H9 (cell line): ENCODE results near the gene KRT9. TPM values are rescaled to one million over a fixed set of nuclear protein-coding genes. Genes with fewer than 3 reads are reported as not detected.

Source experiments
- DNase-seq: peaks from one replicate; pipeline ENCODE4 v3.0.0-alpha.2; 2017
- H2AFZ ChIP-seq: one replicate; pipeline ENCODE4 v1.6.1; 2013; ENCODE audit warnings: mild to moderate bottlenecking, low read length, control low read depth, moderate library complexity
- H2AK5ac ChIP-seq: 2 replicates; pipeline ENCODE4 v1.6.1; 2013; ENCODE audit warnings: low read length, control low read depth, mixed read lengths; ENCODE audit not compliant: insufficient read length
- H2BK120ac ChIP-seq: one replicate; pipeline ENCODE4 v1.6.1; 2013; ENCODE audit warnings: low read depth, mild to moderate bottlenecking, low read length, control low read depth, inconsistent platforms; ENCODE audit not compliant: poor library complexity, severe bottlenecking
- H2BK12ac ChIP-seq: 2 replicates; pipeline ENCODE4 v1.6.1; 2013; ENCODE audit warnings: low read length, control low read depth, mixed read lengths, low read depth; ENCODE audit not compliant: insufficient read length
- H2BK15ac ChIP-seq: 2 replicates; pipeline ENCODE4 v1.6.1; 2013; ENCODE audit warnings: low read depth, low read length, control low read depth
- H2BK20ac ChIP-seq: one replicate; pipeline ENCODE4 v1.6.1; 2013; ENCODE audit warnings: low read depth, mild to moderate bottlenecking, low read length, control low read depth, inconsistent platforms; ENCODE audit not compliant: poor library complexity, severe bottlenecking
- H2BK5ac ChIP-seq: 2 replicates; pipeline ENCODE4 v1.6.1; 2013; ENCODE audit warnings: low read length, control low read depth, mixed read lengths; ENCODE audit not compliant: insufficient read length
- H3K14ac ChIP-seq: 2 replicates; pipeline ENCODE4 v1.6.1; 2013; ENCODE audit warnings: low read length, control low read depth; ENCODE audit not compliant: insufficient read depth
- H3K18ac ChIP-seq: 2 replicates; pipeline ENCODE4 v1.6.1; 2013; ENCODE audit warnings: low read depth, mild to moderate bottlenecking, mixed read lengths, low read length, control low read depth; ENCODE audit not compliant: insufficient read length
- H3K23ac ChIP-seq: 2 replicates; pipeline ENCODE4 v1.6.1; 2013; ENCODE audit warnings: low read length, control low read depth, mixed read lengths, low read depth; ENCODE audit not compliant: insufficient read length
- H3K23me2 ChIP-seq: 2 replicates; pipeline ENCODE4 v1.6.1; 2013; ENCODE audit warnings: low read depth, mild to moderate bottlenecking, mixed read lengths, low read length, control low read depth; ENCODE audit not compliant: insufficient read length, poor library complexity, severe bottlenecking
- H3K27ac ChIP-seq: 2 replicates; pipeline ENCODE4 v1.5.1; 2013; ENCODE audit warnings: low read length, control low read depth, mixed read lengths, low read depth; ENCODE audit not compliant: insufficient read length
- H3K27me3 ChIP-seq: 2 replicates; pipeline ENCODE4 v1.6.1; 2013; ENCODE audit warnings: low read length, control low read depth, inconsistent platforms; ENCODE audit not compliant: insufficient read depth
- H3K4ac ChIP-seq: 2 replicates; pipeline ENCODE4 v1.6.1; 2013; ENCODE audit warnings: low read depth, mild to moderate bottlenecking, control low read depth, inconsistent platforms, low read length, moderate library complexity
- H3K4me1 ChIP-seq: 2 replicates; pipeline ENCODE4 v1.6.1; 2013; ENCODE audit warnings: low read length, control low read depth, inconsistent platforms; ENCODE audit not compliant: insufficient read depth
- H3K4me2 ChIP-seq: 2 replicates; pipeline ENCODE4 v1.6.1; 2013; ENCODE audit warnings: low read length, control low read depth, mixed read lengths; ENCODE audit not compliant: insufficient read length, insufficient read depth
- H3K56ac ChIP-seq: 2 replicates; pipeline ENCODE4 v1.6.1; 2013; ENCODE audit warnings: low read depth, mild to moderate bottlenecking, mixed read lengths, low read length, control low read depth; ENCODE audit not compliant: insufficient read length
- H3K79me1 ChIP-seq: 2 replicates; pipeline ENCODE4 v1.6.1; 2013; ENCODE audit warnings: low read depth, mild to moderate bottlenecking, moderate library complexity, low read length, control low read depth, inconsistent platforms; ENCODE audit not compliant: insufficient read depth, poor library complexity, severe bottlenecking
- H3K79me2 ChIP-seq: 2 replicates; pipeline ENCODE4 v1.6.1; 2013; ENCODE audit warnings: low read length, control low read depth, inconsistent platforms; ENCODE audit not compliant: insufficient read depth
- H3K9ac ChIP-seq: 2 replicates; pipeline ENCODE4 v1.6.1; 2013; ENCODE audit warnings: low read length, control low read depth, mixed read lengths; ENCODE audit not compliant: insufficient read length; ENCODE audit errors: extremely low read depth
- H3K9me3 ChIP-seq: one replicate; pipeline ENCODE4 v1.6.1; 2013; ENCODE audit warnings: low read depth, low read length, inconsistent platforms; ENCODE audit not compliant: control insufficient read depth
- H3T11ph ChIP-seq: one replicate; pipeline ENCODE4 v1.6.1; 2013; ENCODE audit warnings: mild to moderate bottlenecking, low read length, control low read depth, inconsistent platforms
- H4K20me1 ChIP-seq: one replicate; pipeline ENCODE4 v1.6.1; 2013; ENCODE audit not compliant: control insufficient read depth, insufficient read length, insufficient read depth
- H4K5ac ChIP-seq: 2 replicates; pipeline ENCODE4 v1.6.1; 2013; ENCODE audit warnings: low read depth, mild to moderate bottlenecking, mixed read lengths, low read length, control low read depth; ENCODE audit not compliant: insufficient read length
- H4K8ac ChIP-seq: replicated peaks from 2 replicates; pipeline ENCODE4 v1.6.1; 2013; ENCODE audit warnings: low read length, control low read depth, mixed read lengths, low read depth; ENCODE audit not compliant: insufficient read length
- H4K91ac ChIP-seq: 2 replicates; pipeline ENCODE4 v1.6.1; 2013; ENCODE audit warnings: low read depth, mild to moderate bottlenecking, moderate library complexity, mixed read lengths, low read length, control low read depth; ENCODE audit not compliant: insufficient read length
- H3K27ac Mint-ChIP-seq, 3 experiments: 2 replicates in 2 of 3; 3 replicates in 1 of 3; pipeline ENCODE4 v1.8.0; 2020 to 2021; ENCODE audit warnings: mixed read lengths in 3 of 3, mild to moderate bottlenecking in 1 of 3, moderate library complexity in 1 of 3
- H3K27me3 Mint-ChIP-seq: 2 replicates; pipeline ENCODE4 v1.8.0; 2021; ENCODE audit warnings: low read depth, mild to moderate bottlenecking, moderate library complexity, mixed read lengths
- H3K36me3 Mint-ChIP-seq, 3 experiments: 2 replicates in 2 of 3; 3 replicates in 1 of 3; pipeline ENCODE4 v1.8.0; 2020 to 2021; ENCODE audit warnings: low read depth in 3 of 3, mixed read lengths in 3 of 3; ENCODE audit not compliant: insufficient read depth in 1 of 3
- H3K4me1 Mint-ChIP-seq, 2 experiments: 2 replicates each; pipeline ENCODE4 v1.8.0; 2020; ENCODE audit warnings: mixed read lengths in 2 of 2
- H3K4me3 Mint-ChIP-seq, 2 experiments: 2 replicates in 1 of 2; 3 replicates in 1 of 2; pipeline ENCODE4 v1.8.0; 2020 to 2021; ENCODE audit warnings: mild to moderate bottlenecking in 2 of 2, mixed read lengths in 2 of 2, moderate library complexity in 1 of 2
- H3K9me3 Mint-ChIP-seq, 2 experiments: 2 replicates in 1 of 2; 3 replicates in 1 of 2; pipeline ENCODE4 v1.8.0; 2020; ENCODE audit warnings: mild to moderate bottlenecking in 2 of 2, mixed read lengths in 2 of 2, moderate library complexity in 1 of 2
- CTCF ChIP-seq: fragments of 200-600 bp; sonication (generic); conservative IDR thresholded peaks from 3 replicates; pipeline ENCODE4 v1.8.0; 2021; ENCODE audit warnings: antibody characterized with exemption, mild to moderate bottlenecking
- WGBS: extraction: QIAGEN DNeasy Blood & Tissue Kit; methylation state at CpG from one replicate; pipeline ENCODE4 v1.1.7; 2013; ENCODE audit warnings: missing lambda C conversion rate, low lambda C conversion rate, mixed read lengths; ENCODE audit not compliant: insufficient read length; ENCODE audit errors: extremely low coverage; 5-methylcytosine and 5-hydroxymethylcytosine counted together
- total RNA-seq: library from RNA; stranded (reverse); gene quantifications from 2 replicates; pipeline ENCODE4 v1.2.1, GENCODE V29; 2021

Gene KRT9
- total RNA-seq, 1 experiment from 2014 or later, result not detected

GRCh38 chr17:41547921-41548843, 23.7 kb downstream of the KRT9 start:
- peak overlapping the region in 2 of 3 experiments; percentile 60 to 82; a peak in 2 of 7 replicates for H3K27ac Mint-ChIP-seq
- H3K18ac ChIP-seq, result peak overlapping the region; percentile 3
- no peak overlapping the region for H3K56ac ChIP-seq
- H3K9me3 Mint-ChIP-seq, result peaks cover 3 to 13% of the 10 kb centered on the region in 2 experiments; a peak in 4 of 5 replicates
- 0 out of 2 replicates have a peak overlapping the region, but pooled peaks have one; percentile 55 for H3K14ac ChIP-seq
- whole genome bisulfite sequencing, result no CpG with 5 or more reads among the region's 23 CpGs
- H3K27me3 Mint-ChIP-seq, result peaks cover 19% of the 10 kb centered on the region
- no peak overlapping the region for H3T11ph ChIP-seq
- H2BK15ac ChIP-seq, result no peak overlapping the region
- H3K36me3 Mint-ChIP-seq, result peaks cover 0 to 13% (median 1%) of the 10 kb centered on the region in 3 experiments; a peak in 4 of 7 replicates
- H3K4me1 ChIP-seq, result no peaks in the 10 kb centered on the region
- no peak overlapping the region for H3K4me2 ChIP-seq
- no peaks in the 10 kb centered on the region for H3K79me1 ChIP-seq
- H3K79me2 ChIP-seq, result no peaks in the 10 kb centered on the region
- H4K5ac ChIP-seq, result no peak overlapping the region
- TF ChIP-seq CTCF, result no peak
- H2BK20ac ChIP-seq, result no peak overlapping the region
- no peaks in the 10 kb centered on the region for H3K27me3 ChIP-seq
- H3K4ac ChIP-seq, result no peak overlapping the region
- H4K91ac ChIP-seq, result no peak overlapping the region
- no peak for DNase-seq
- H3K23me2 ChIP-seq, result no peaks in the 10 kb centered on the region
- H2BK12ac ChIP-seq, result no peak overlapping the region
- H3K23ac ChIP-seq, result no peak overlapping the region
- no peak overlapping the region for H3K9ac ChIP-seq
- peak overlapping the region in 1 of 2 experiments; percentile 27; a peak in 3 of 5 replicates for H3K4me3 Mint-ChIP-seq
- no peak overlapping the region for H3K27ac ChIP-seq
- no peak overlapping the region for H2AK5ac ChIP-seq
- no peak overlapping the region for H2BK5ac ChIP-seq
- no peaks in the 10 kb centered on the region for H4K20me1 ChIP-seq
- H2AFZ ChIP-seq, result no peak overlapping the region
- no peak overlapping the region for H2BK120ac ChIP-seq
- H4K8ac ChIP-seq, result peak overlapping the region; percentile 58
- H3K9me3 ChIP-seq, result no peaks in the 10 kb centered on the region
- H3K4me1 Mint-ChIP-seq, result peaks cover 29 to 44% of the 10 kb centered on the region in 2 experiments
